HG02571 (cell line): ENCODE data around the gene TRMT10A.
"Not testable (repeated sequence)": the region's sequence is repeated elsewhere in the genome, so short reads cannot be mapped to it uniquely, and the experiment has no call there.

Experiments used
- ATAC-seq: cut with Tn5 transposase; IDR thresholded peaks from one replicate; pipeline ENCODE4 v1.9.1; 2021; ENCODE audit warnings: mild to moderate bottlenecking, moderate library complexity; ENCODE audit not compliant: unreplicated experiment

TRMT10A gene

DNA sequence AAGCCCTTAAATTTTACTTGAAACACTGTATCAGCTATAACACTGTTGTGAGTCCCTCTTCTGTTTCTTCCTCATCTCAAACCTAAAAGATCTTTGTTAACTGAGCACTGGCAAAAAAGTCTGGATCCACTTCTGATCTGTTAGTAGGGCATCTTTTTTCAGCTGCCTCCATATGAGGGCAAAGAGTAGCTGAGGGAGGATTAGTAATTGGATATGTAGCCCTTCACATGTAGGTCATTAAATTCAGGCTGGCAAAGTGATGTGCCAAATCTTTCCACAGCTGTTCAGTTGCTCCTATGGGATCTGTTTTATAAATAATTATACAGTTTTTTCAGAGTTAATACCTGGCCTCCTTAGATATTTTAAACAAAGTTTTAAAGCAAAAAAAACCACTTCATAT is 1.1 kb upstream of the TRMT10A start:
- ATAC-seq, result no peak

- no peak for ATAC-seq
Measured at GRCh38 chr4:99552872-99553271, 11.0 kb downstream of the TRMT10A start.

DNA sequence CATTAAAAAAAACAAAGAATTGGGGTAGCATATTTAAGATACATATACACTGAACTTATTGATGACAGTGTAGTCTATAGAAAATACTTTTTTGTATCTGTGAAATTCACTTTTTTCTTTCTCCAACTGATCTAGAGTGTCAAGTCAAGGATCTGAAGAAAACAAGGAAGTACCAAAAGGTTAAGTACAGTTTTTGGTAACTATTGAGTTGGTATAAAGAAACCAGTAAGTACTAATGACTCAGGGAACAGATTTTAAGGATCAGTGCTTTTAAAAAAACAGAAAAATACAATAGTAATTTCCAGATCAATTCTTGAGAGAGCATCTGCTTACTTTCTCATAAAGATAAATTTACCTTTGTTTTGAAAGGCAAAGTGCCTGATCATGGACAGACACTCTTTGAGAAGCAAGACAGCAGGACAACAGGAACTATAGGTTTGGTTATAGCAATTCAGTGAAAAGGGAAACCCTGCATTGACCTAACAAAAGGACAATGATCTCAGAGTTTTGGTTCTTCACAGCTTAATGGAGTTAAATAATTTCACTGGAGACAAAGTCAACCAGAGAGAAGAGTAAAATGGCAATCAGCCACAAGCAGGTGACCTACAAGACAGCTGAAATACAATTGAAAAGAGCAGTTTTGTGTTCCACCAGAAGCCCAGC is 23.4 kb downstream of the TRMT10A start:
- no peak for ATAC-seq

GRCh38 chr4:99537674-99538073 is 26.2 kb downstream of the TRMT10A start:
- ATAC-seq, result no peak

DNA sequence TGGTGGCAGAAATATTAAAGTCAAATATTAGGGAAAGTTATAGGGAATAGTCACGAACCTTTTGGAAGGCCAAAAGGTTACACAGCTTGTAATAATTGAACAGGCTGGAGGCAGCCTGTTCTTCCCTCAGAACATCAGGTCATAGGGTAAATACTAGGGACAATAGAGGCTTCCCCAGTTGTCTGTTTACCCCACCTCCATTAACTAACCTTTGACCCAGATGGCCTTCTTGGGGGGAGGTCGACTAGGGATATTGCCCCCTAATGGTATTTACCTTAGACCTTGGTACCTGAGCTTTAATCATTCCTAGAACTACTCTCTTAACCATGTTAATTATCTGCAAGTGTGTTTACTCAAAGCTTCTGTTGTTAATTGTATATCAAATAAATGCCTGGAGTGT is 27.0 kb downstream of the TRMT10A start:
- no peak for ATAC-seq

DNA sequence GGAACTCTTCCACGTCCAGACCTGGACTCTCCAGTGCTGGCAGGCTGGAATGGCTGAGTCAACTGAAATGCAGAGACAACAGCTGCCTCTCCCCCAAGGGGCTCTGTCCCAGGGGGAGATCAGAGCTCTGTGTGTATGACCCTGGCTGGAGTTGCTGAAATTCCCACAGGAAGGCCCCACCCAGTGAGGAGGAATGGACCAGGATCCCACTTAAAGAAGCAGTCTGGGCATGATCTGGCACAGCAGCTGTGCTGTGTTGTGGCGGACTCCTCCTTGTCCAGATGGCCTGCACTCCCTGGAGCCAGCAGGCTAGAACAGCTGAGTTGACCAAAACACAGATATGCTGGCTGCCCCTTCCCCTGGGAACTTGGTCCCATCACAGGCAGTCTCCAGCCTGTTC is 27.6 kb downstream of the TRMT10A start:
- no peak for ATAC-seq

GRCh38 chr4:99534699-99535098 is 29.1 kb downstream of the TRMT10A start:
- not testable (repeated sequence) for ATAC-seq

DNA sequence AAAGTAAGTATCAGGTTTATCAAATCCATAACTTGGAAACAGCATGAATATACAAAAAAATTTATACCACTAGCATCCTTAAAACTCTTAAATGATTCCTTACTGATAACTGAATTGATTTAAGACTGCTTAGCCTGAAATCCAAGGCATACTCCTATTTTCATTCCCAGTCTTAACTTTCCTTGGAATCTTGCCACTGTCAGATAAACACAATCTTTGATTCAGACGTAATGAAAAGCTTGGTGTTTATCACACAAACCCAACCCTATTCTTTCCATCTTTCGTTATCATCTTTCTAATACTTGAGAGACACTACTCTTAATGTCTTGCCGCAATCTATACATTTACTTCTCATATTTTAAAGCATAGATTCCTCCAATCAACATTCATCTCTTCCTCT is 33.9 kb downstream of the TRMT10A start:
- ATAC-seq, result no peak

DNA sequence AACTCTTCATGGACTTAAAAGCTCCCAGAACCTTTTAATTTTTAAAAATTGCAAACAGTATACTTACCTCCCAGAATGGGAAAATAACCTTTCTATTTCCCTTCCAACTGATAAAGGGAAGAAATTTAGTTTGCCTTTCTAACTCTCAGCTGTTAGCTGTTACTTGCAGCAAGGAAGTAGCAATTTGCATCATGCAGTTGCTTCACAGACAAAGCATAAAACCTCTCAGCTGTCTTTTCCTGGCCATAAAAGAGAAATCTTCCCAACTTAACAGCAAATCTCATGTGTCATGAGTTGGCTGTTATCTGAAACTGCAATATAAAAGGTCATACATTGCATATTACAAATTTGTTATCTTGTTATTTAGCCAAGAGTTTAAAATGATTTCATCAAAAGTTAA is 34.6 kb downstream of the TRMT10A start:
- no peak for ATAC-seq

GRCh38 chr4:99518601-99519295 is 45.1 kb downstream of the TRMT10A start:
- ATAC-seq, result no peak

DNA sequence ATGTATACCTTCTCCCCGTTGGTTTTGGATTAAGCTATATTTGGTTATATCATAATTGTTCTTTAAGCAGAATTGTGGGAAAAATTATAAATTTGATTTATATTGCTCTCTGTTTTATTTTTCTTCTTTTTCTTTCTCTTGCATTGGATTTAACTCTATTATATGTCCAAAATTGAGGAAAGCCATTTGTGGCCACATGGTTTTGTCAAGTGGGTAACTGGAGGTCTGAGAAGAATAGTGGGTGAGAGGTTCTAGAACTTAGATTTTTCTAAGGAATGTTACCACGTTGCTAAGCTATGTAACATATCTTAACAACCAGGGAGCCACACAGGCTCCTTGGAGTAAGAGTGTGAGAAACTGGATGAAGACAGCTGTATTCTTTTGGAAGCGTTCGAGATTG is 53.1 kb downstream of the TRMT10A start, which contains the start of gene C4orf17:
Gene C4orf17, plus strand, starts transcription at position 301 of the 400 bp plus-strand sequence. CDS start 2,061 bp downstream, outside the sequence.
- no peak for ATAC-seq

DNA sequence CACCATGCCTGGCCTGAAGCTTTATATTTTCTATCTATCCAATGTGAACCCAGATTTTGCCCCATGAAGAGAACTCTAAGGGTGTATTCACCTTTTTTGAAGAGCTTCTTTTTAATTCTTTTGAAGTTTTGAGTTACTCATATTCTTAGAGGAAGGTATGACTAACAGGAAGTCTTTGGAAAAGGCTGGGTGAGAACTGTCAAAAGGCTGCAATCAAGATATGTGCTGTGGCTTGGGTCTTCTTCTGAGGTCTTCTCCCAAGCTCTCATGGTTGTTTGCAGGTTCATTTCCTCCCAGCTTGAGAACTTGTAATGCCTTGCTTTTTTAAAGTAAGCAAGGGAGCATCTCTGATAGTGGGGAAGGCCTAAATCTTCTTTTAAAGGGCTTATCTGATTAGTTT is 56.1 kb downstream of the TRMT10A start:
- no peak for ATAC-seq

GRCh38 chr4:99507349-99507748 is 56.5 kb downstream of the TRMT10A start:
- ATAC-seq, result no peak

- ATAC-seq, result no peak
Measured at GRCh38 chr4:99506781-99507180, 57.1 kb downstream of the TRMT10A start.

- ATAC-seq, result no peak
Measured at GRCh38 chr4:99504804-99505502, 58.9 kb downstream of the TRMT10A start.
